Right lobe of liver (tissue), 6 donors: Measurements from ENCODE around the gene SLC9A2. TPM values are rescaled to one million over a fixed set of nuclear protein-coding genes. Genes with fewer than 3 reads are reported as not detected.
A peak's percentile ranks its signal among the peaks of the same experiment; 100 is the strongest.

Source experiments
- ATAC-seq, 4 donors: fragments of 200-7000 bp; cut with Tn5 transposase; one replicate each; pipeline ENCODE4 v1.9.1; 2020; ENCODE audit warnings: mild to moderate bottlenecking in 4 of 4, moderate library complexity in 4 of 4
- DNase-seq, 3 donors: peaks; one replicate each; pipeline ENCODE4 v3.0.0-alpha.2; 2020
- H3K27ac ChIP-seq, 3 donors: fragments of 200-600 bp; one replicate each; pipeline ENCODE4 v1.8.0; 2022
- H3K27me3 ChIP-seq, 2 donors: fragments of 200-600 bp; one replicate each; pipeline ENCODE4 v1.8.0; 2022
- H3K36me3 ChIP-seq, 4 donors: fragments of 200-600 bp; sonication (generic) in 1 of 4; one replicate each; pipeline versions ENCODE4 v1.5.1 to v1.8.0; 2017 to 2022; ENCODE audit warnings: control low read depth in 1 of 4
- H3K4me1 ChIP-seq, 4 donors: fragments of 200-600 bp; sonication (generic) in 1 of 4; one replicate each; pipeline versions ENCODE4 v1.5.1 to v1.8.0; 2017 to 2022; ENCODE audit warnings: control low read depth in 1 of 4
- H3K4me3 ChIP-seq, 3 donors: fragments of 200-600 bp; one replicate each; pipeline ENCODE4 v1.8.0; 2022
- H3K9me3 ChIP-seq, 4 donors: fragments of 200-600 bp; sonication (generic) in 1 of 4; one replicate each; pipeline versions ENCODE4 v1.5.1 to v1.8.0; 2017 to 2022; ENCODE audit warnings: control low read depth in 1 of 4
- POLR2A ChIP-seq: fragments of 450-650 bp; IDR thresholded peaks from one replicate; pipeline ENCODE4 v1.6.1; 2017; ENCODE audit warnings: antibody characterized with exemption, mild to moderate bottlenecking
- WGBS: methylation state at CpG from one replicate; pipeline ENCODE4 v1.1.6; 2018; ENCODE audit warnings: low coverage, low lambda C conversion rate; ENCODE audit not compliant: insufficient coverage; ENCODE audit errors: missing lambda C conversion rate; 5-methylcytosine and 5-hydroxymethylcytosine counted together
- intact Hi-C, 2 donors: fragments of 100-400 bp; cut with DNase I; formaldehyde crosslinking; loops; one replicate each; pipeline versions ENCODE4 v1.11.2 to v1.14.1; 2022
- total RNA-seq, 6 experiments: library from RNA; depleted of rRNA in 2 of 6; stranded (reverse); fragments of >200 nt in 2 of 6; fragmentation: NEBNext Ultra II Directional in 3 of 6; extraction: Animal tissue kit (Norgen Biotek cat#: 25700) in 3 of 6; gene quantifications; one replicate each; pipeline versions ENCODE4 v1.1.0 to v1.2.4, GENCODE V29; 2016 to 2023
- TF ChIP-seq, protein P1 (sequence below), 4 donors: fragments of 200-600 bp in 3 of 4; fragments of 450-650 bp in 1 of 4; IDR thresholded peaks; one replicate each; pipeline versions ENCODE4 v1.5.1 to v1.8.0; 2016 to 2022; ENCODE audit warnings: antibody characterized with exemption in 4 of 4, mild to moderate bottlenecking in 2 of 4
- donor health status: DM: no; HTN: yes; CAD: no.
- donor health status: DM: no; HTN: no; CAD: no.
- donor health status: DM: no; HTN: no; CAD: no.
- donor health status: DM: no; HTN: yes; CAD: no.
- donor health status: DM: no; HTN: yes; CAD: no.

Gene SLC9A2
- total RNA-seq, 6 experiments from 2014 or later, result 0.06 TPM; not detected in 5

DNA sequence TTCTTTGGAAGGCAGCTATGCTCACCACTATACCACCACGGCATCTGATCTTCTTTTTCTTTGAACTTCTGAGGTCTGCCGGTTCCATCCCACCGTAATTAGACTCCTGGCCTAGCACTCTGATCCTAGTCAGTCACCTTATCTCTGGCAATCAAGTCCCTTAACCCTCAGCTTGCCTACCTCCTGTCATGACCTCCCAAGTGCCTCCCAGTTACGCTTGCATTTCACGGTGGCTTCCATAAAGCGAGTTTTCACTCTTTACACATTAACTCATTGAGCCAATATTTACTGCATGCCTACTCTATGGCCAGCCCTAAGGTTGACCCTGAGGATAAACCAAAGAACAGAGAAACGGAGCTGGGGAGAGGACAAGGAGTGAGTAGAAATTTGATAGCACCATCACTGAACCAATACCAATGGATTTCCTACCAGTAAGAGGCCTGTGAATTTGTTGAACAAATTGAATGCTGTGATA, 104.7 kb downstream of the SLC9A2 start:
- intact Hi-C loops, result no loop called here
- Histone ChIP-seq H3K4me1 (no peaks in the 10 kb centered on the region), H3K9me3 (no peaks in the 10 kb centered on the region), H3K27me3 (no peaks in the 10 kb centered on the region), H3K36me3 (peaks cover 0 to 65% (median 4%) of the 10 kb centered on the region in 4 donors), H3K27ac (no peak overlapping the region), H3K4me3 (no peak overlapping the region)
- TF ChIP-seq POLR2A, result no peak
- WGBS, result 74% methylated on average over 7 of the region's 7 CpGs
- DNase-seq (no peak), ATAC-seq (no peak)

DNA sequence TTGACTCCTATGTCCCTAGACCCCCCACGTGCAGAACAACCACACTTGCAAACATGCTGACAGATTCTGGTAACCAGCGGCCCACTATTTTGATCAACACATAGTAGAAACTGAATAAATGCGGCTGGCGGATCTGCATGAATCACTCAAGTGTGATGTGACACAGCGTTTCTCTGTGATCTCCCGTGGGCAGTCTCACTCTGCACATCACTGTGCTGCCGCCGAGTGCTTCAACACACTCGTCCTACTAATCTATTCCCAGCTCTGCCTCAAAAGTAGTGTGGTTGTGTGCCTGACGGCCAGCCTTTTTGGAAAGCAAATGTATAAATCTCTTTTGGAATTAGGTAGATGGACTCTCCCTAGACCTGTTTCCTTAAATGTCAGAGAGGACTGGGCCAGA, 105.2 kb downstream of the SLC9A2 start:
- ATAC-seq (no peak), DNase-seq (no peak)
- H3K9me3 ChIP-seq, result no peaks in the 10 kb centered on the region
- no peaks in the 10 kb centered on the region for H3K4me1 ChIP-seq
- no peaks in the 10 kb centered on the region for H3K27me3 ChIP-seq
- TF ChIP-seq, protein P1, sequence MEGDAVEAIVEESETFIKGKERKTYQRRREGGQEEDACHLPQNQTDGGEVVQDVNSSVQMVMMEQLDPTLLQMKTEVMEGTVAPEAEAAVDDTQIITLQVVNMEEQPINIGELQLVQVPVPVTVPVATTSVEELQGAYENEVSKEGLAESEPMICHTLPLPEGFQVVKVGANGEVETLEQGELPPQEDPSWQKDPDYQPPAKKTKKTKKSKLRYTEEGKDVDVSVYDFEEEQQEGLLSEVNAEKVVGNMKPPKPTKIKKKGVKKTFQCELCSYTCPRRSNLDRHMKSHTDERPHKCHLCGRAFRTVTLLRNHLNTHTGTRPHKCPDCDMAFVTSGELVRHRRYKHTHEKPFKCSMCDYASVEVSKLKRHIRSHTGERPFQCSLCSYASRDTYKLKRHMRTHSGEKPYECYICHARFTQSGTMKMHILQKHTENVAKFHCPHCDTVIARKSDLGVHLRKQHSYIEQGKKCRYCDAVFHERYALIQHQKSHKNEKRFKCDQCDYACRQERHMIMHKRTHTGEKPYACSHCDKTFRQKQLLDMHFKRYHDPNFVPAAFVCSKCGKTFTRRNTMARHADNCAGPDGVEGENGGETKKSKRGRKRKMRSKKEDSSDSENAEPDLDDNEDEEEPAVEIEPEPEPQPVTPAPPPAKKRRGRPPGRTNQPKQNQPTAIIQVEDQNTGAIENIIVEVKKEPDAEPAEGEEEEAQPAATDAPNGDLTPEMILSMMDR (IDR thresholded peaks at IDR 0.05), result no peak
- no peak for TF ChIP-seq POLR2A
- WGBS, result 90% methylated on average over 2 of the region's 10 CpGs
- H3K36me3 ChIP-seq, result peaks cover 0 to 65% (median 4%) of the 10 kb centered on the region in 4 donors
- intact Hi-C loops, result no loop called here
- no peak overlapping the region for H3K27ac ChIP-seq
- H3K4me3 ChIP-seq, result no peak overlapping the region

DNA sequence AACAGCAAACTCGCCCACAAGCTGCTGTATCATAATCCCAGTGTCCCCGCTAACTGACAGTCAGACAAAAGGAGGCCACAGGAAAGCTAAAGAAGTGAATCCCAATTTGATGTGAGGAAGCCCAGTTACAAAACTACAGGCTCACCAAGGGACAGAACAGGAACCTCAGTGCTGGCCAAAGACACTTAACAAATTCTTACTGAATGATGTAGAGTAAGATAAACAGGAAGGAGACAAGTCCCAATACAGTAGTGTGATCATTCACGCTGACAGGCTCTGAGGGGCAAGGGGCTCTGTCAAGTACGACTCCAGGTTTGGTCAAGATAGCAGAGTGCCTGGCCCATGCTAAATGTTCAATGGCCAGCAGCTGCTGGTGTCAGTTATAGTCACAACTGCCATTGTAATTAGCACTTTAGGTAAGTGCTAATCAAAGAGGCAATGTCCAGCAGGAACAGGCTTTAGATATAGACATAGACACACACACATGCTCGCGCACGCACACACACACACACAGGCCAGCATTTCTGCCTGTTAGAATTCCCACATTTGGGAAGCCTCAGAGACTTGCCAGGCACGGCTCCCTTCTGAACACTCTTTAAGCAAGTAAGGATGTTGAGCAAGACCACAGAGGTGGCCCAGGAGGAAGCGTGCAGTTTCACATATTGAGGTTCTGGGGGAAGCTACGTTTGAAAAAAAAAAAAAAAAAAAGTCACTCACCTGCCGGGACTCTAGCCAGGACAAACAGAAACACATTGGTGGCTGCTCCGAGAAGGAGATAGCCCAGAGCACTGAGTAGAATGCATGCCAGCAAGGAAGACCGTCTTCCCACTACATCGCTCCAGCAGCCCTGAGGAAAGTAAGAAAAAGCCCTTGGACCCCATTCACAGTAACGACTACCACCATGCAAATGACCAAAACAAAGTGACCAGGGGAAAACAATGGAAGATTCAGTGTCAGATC, 107.1 kb downstream of the SLC9A2 start:
- H3K9me3 ChIP-seq, result no peaks in the 10 kb centered on the region
- no peaks in the 10 kb centered on the region for H3K27me3 ChIP-seq
- 45% methylated on average over 7 of the region's 15 CpGs for WGBS
- no peak for TF ChIP-seq POLR2A
- TF ChIP-seq, protein P1 (IDR thresholded peaks at IDR 0.05), result no peak
- intact Hi-C loops, result no loop called here
- no peak for ATAC-seq
- no peak overlapping the region for H3K4me3 ChIP-seq
- H3K27ac ChIP-seq, result no peak overlapping the region
- H3K4me1 ChIP-seq, result no peaks in the 10 kb centered on the region
- no peak for DNase-seq
- H3K36me3 ChIP-seq, result peaks cover 0 to 60% (median 5%) of the 10 kb centered on the region in 4 donors

DNA sequence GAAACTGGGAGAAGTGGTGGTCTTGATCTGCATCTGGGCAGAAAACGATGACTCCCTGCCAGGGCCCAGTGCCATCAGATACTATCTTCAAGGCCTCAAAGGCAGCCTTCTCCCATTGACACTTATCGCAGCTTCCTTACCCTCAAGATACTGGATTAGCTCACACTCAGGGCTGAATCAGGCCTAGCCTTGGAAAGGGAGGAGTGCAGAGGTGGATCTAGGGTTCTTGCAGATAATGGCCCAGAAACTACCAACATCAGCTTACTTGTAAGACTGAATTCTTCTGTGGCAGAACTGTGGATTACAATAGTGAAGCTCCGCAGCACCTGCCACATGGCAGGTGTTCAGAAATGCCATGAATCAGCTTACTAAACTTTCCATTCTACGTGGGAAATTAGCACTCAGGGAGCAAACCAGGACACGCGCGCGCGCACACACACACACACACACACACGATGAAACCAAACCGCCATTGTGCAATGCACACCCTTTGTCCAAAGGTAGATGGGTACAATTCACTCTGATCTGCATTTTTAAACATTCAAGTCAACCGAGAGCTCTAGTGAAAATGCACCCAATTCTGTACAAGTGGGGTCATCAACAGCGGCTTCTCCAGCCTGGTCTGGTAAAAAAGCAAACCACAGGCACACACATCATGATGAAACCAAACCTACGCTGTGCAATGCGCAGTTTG, 116.2 kb downstream of the SLC9A2 start:
- H3K27me3 ChIP-seq, result no peaks in the 10 kb centered on the region
- peak overlapping the region; percentile 94 to 99 (median 98) for H3K4me3 ChIP-seq
- WGBS, result 31% methylated on average over 13 of the region's 15 CpGs
- intact Hi-C loops, result no loop called here
- no peaks in the 10 kb centered on the region for H3K9me3 ChIP-seq
- TF ChIP-seq, protein P1 (IDR thresholded peaks at IDR 0.05), result no peak
- peak; percentile 35 for TF ChIP-seq POLR2A
- peak; percentile 74 to 83 (median 76) for ATAC-seq
- H3K36me3 ChIP-seq, result peaks cover 0 to 14% (median 4%) of the 10 kb centered on the region in 4 donors
- peaks cover 0 to 10% (median 0%) of the 10 kb centered on the region in 4 donors for H3K4me1 ChIP-seq
- peak; percentile 48 to 85 (median 75) for DNase-seq
- H3K27ac ChIP-seq, result peak overlapping the region in 2 of 3 donors; percentile 77 to 89

DNA sequence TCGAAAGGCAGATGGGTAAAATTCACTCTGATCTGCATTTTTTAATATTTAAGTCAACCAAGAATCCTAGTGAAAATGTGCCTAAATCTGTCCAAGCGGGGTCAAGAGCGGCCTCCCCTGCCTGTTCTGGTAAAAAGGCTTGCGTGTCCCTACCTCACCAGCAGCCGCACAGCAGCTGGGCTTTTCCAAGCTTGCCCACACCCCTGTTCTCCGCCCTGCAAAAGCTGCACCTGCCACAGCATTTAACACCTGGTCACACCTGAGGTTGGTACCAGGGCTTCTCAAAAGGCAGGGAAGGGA, 116.7 kb downstream of the SLC9A2 start:
- intact Hi-C loops, result no loop called here
- WGBS, result 18% methylated on average over 6 of the region's 6 CpGs
- Histone ChIP-seq H3K9me3 (no peaks in the 10 kb centered on the region), H3K27ac (peak overlapping the region; percentile 77 to 89 (median 83)), H3K4me1 (peaks cover 0 to 10% (median 0%) of the 10 kb centered on the region in 4 donors), H3K27me3 (no peaks in the 10 kb centered on the region), H3K4me3 (peak overlapping the region; percentile 94 to 99 (median 98)), H3K36me3 (peaks cover 0 to 9% (median 4%) of the 10 kb centered on the region in 4 donors)
- peak; percentile 53 to 63 (median 54) for ATAC-seq
- DNase-seq, result peak in 1 of 3 donors; percentile 34
- TF ChIP-seq, protein P1 (IDR thresholded peaks at IDR 0.05), result no peak
- TF ChIP-seq POLR2A, result no peak
